ENCODE measurements around the gene MFN2.
"Not testable (repeated sequence)": the region's sequence is repeated elsewhere in the genome, so short reads cannot be mapped to it uniquely, and the experiment has no call there.

MFN2 gene

DNA sequence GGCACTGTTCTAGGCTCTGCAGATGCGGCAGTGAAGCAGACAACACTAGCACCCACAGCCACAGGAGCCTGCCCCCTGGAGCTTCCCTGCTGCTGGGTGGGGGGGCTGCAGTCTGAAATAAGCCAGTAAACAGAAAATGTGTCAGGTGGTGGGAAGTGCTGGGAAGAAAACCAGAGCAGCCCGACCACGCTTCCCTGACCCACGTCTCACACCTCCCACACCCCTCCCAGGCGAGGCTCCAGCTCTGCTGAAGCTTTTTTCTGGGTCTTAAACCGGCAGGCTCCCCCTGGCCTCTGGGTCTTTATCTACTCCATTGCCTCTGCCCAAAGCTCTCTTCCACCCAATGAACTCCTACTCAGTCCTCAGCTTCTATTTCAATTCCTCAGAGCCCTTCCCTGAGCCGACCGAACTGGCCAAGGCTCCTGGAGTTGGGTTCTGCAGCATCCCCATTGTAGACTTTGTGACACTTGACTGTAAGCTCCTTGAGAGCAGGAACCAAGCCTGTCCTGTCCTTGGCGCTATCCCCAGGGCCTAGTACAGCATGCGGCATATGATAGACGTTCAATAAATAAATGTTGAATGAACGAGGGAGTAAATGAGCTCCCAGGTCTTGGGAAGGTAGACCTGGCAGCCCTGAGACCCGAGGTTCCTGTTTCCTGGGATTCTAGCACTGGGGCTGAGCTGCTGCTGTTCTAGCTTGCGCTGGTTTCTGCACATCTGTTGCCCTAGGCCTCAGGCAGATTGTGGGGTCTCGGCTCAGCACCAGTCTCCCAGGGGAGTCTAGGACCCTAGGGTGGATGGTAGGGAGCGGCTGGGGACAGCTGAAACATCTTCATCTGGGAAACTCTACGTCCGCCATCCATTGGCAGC is 57.5 kb downstream of the MFN2 start:
- DNase-seq (ENCODE audit: low read depth), result no peak
- TF ChIP-seq, protein P1, sequence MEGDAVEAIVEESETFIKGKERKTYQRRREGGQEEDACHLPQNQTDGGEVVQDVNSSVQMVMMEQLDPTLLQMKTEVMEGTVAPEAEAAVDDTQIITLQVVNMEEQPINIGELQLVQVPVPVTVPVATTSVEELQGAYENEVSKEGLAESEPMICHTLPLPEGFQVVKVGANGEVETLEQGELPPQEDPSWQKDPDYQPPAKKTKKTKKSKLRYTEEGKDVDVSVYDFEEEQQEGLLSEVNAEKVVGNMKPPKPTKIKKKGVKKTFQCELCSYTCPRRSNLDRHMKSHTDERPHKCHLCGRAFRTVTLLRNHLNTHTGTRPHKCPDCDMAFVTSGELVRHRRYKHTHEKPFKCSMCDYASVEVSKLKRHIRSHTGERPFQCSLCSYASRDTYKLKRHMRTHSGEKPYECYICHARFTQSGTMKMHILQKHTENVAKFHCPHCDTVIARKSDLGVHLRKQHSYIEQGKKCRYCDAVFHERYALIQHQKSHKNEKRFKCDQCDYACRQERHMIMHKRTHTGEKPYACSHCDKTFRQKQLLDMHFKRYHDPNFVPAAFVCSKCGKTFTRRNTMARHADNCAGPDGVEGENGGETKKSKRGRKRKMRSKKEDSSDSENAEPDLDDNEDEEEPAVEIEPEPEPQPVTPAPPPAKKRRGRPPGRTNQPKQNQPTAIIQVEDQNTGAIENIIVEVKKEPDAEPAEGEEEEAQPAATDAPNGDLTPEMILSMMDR (IDR thresholded peaks at IDR 0.05; ENCODE audit: control insufficient read depth, insufficient read depth, low read depth, low read length, missing control alignments), result no peak
- H3K4me3 ChIP-seq (ENCODE audit: control insufficient read depth, low read depth, low read length), result no peak overlapping the region

DNA sequence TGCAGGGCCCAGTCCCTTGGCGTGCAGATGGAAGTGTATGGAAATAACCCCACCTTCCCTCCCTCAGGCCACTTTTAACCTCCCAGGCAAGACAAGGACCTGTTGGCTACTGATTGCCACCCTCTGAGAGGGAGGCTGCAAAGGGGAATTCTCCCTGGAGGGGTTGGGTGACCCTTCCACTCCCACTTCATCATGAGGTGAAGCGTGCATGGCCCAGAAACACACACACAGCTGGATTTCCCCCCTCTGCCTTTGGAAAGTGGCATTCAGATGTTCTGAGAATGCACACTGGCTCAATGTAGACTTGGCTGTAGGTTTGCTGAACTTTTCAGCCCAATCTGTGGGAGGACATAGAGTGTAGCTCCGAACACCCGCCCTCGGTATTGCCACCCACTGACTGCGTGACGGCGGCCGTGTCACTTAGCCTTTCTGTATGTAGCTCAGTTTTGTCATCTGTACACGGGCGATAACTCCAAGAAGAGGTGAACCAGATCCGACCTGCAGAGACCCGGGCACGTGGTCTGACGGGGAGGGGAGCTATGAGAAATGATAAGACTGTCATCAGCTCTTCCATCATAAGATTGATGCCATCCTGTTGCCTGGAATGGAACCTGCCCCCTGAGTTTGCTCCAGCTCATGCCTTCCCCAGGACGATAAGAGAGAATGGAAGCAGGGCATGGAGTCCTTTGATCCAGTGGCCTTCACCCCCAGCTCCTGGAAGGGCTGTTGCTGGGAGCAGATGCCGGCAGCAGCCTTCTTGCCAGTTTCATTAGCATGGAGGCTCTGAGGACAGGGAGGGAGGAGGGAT is 58.3 kb downstream of the MFN2 start:
- TF ChIP-seq, protein P1 (IDR thresholded peaks at IDR 0.05; ENCODE audit: control insufficient read depth, insufficient read depth, low read depth, low read length, missing control alignments), result no peak
- H3K4me3 ChIP-seq (ENCODE audit: control insufficient read depth, low read depth, low read length), result no peak overlapping the region
- DNase-seq (ENCODE audit: low read depth), result no peak

DNA sequence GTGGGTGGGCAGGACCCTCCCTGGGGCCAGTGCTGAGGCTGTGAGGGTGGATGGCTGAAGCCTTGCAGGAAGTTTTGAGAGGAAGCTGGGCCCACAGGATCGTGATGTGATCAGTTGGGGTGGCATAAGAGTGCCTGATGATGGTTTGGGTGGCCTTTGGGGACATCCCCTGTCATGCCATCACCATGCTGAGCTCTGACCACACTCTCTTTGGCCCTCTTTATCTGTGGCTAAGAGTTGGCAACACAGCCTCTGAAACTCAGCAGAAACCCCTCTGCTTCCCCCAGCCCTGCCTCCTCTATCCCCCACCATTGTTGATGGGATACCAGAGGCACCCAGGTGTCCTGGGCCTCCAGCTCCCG is 58.9 kb downstream of the MFN2 start:
- no peak overlapping the region for H3K4me3 ChIP-seq (ENCODE audit: control insufficient read depth, low read depth, low read length)
- no peak for DNase-seq (ENCODE audit: low read depth)
- TF ChIP-seq, protein P1 (IDR thresholded peaks at IDR 0.05; ENCODE audit: control insufficient read depth, insufficient read depth, low read depth, low read length, missing control alignments), result no peak

DNA sequence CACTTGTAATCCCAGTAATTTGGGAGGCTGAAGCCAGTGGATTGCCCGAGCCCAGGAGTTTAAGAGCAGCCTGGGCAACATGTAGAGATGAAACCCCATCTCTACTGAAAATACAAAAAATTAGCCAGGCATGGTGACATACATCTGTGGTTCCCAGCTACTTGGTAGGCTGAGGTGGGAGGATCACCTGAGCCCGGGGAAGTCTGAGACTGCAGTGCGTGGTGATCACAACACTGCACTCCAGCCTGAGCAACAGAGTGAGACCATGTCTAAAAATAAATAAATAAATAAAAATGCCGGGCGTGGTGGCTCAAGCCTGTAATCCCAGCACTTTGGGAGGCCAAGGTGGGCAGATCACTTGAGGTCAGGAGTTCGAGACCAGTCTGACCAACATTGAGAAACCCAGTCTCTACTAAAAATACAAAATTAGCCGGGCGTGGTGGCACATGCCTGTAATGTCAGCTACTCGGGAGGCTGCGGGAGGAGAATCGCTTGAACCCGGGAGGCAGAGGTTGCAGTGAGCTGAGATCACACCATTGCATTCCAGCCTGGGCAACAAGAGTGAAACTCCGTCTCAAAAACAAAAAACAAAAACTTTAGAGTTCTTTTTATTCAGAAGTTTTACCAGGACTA is 59.7 kb downstream of the MFN2 start:
- not testable (repeated sequence) for DNase-seq (ENCODE audit: low read depth); H3K4me3 ChIP-seq (ENCODE audit: control insufficient read depth, low read depth, low read length)

DNA sequence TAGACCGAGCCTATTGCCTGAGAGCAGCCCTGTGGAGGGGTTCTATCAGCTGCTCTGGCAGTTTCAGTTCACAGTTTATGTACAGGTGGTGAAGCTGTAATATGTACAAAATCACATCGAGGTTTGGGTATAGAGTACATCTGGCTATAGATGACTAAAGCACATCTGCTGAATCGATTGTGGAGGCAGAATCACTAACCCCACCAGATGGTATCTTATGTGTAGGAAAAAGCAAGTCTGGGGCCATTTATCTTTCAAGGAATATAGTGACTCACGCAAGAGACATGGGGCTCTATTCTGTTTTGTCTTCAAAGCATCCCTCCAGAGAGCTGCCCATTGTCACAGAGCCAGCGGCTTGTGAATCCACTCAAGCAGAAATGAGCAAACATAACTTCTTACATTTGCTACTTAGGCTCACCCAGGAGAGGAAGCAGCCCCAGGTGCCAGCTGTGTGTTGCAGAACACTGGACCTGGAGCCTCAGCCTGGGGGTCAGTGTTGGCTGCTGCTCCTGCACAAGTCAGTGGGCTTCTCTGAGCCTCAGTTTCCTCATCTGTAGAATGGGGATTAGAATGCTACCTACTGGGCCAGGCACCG is 60.3 kb downstream of the MFN2 start:
- DNase-seq (ENCODE audit: low read depth), result peak; percentile 67
- no peak overlapping the region for H3K4me3 ChIP-seq (ENCODE audit: control insufficient read depth, low read depth, low read length)
- TF ChIP-seq, protein P1 (IDR thresholded peaks at IDR 0.05; ENCODE audit: control insufficient read depth, insufficient read depth, low read depth, low read length, missing control alignments), result no peak

DNA sequence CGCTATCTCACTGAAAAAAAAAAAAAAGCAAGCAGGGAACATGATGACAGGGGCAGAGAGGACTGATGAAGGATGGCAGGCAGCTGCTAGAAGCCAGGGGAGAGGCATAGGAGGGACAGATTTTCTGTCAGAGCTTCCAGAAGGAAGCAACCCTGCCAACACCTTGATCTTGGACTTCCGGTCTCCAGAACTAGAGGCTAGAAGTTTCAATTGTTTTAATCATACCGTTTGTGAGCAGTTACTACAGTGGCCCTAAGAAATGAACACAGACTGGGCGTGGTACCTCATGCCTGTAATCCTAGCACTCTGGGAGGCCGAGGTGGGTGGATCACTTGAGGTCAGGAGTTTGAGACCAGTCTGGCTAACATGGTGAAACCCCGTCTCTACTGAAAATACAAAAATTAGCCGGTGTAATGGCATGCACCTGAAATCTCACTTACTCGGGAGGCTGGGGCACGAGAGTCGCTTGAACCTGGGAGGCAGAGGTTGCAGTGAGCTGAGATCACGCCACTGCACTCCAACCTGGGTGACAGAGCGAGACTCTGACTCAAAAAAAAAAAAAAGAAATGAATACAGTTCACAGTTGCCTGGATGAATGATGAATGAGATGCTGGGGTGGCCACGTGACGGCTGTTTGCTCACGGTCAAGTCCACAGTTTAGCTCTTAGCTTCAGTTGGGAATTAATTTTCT is 64.1 kb downstream of the MFN2 start:
- H3K4me3 ChIP-seq (ENCODE audit: control insufficient read depth, low read depth, low read length); DNase-seq (ENCODE audit: low read depth): not testable (repeated sequence)

DNA sequence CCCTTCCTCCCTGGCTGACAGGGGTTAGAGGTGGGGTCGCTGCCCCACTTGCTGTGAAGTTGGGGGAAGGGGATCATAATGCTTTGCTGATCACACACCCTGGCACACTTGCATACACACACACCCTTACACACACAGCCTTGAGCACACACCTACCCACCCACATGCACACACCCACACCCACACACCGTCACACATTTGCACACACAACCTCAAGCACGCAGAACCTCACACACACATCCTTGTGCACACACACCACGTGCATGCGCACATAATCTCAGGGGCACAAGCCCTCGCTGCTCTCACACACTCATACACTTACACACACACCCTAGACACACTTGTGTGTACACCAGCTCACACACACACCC is 66.5 kb downstream of the MFN2 start:
- no peak for DNase-seq (ENCODE audit: low read depth)
- TF ChIP-seq, protein P1 (IDR thresholded peaks at IDR 0.05; ENCODE audit: control insufficient read depth, insufficient read depth, low read depth, low read length, missing control alignments), result no peak
- H3K4me3 ChIP-seq (ENCODE audit: control insufficient read depth, low read depth, low read length), result no peak overlapping the region

All from AG09309 (cell line).